ENCODE data around the gene DNAH3. TPM values are rescaled to one million over a fixed set of nuclear protein-coding genes. Genes with fewer than 3 reads are reported as not detected.
A peak's percentile ranks its signal among the peaks of the same experiment; 100 is the strongest.

DNAH3 gene
- total and polyA plus RNA-seq, 2 experiments from 2014 or later, result not detected

DNA sequence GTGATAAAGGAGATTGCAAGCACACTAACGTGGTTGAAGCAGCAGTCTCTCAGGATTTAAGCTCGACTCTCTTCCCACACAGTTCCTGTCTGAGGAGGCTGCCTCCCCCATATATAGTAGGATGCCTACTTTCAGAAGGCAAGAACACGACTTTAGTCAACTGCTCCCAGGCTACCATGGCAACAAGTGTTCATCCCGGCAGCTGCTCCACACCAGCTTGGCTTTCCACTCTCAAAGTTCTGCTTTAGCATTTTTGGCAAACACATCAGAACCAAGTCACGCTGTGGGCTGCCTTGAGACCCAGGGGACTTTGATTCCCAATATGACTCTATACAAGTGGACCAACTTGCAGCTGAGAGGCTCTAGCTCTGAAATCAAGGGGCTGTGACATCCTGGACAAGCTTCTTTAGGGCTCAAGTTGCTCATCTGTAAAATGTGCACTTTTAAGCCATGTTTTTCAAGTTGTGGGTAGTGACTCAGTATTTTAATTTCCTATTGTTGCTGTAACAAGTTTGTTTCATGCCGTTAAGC is 44.2 kb upstream of the DNAH3 start:
- no peak overlapping the region for H3K27ac ChIP-seq
- no peaks in the 10 kb centered on the region for H3K9me2 ChIP-seq (ENCODE audit: insufficient read depth)
- no peak for TF ChIP-seq EZH2 (IDR thresholded peaks at IDR 0.05; ENCODE audit: insufficient read depth, poor library complexity, severe bottlenecking)
- TF ChIP-seq EZH2phosphoT487 (IDR thresholded peaks at IDR 0.05; ENCODE audit: insufficient read depth, low read depth), result no peak
- no peaks in the 10 kb centered on the region for H3K36me3 ChIP-seq (ENCODE audit: low read depth)
- peaks cover 21% of the 10 kb centered on the region for H3K27me3 ChIP-seq (replicated peaks; ENCODE audit: insufficient read depth)
- H3K9ac ChIP-seq, result no peak overlapping the region
- WGBS, 2 experiments (ENCODE audit: low coverage in 1 of 2, low lambda C conversion rate in 2 of 2, missing lambda C conversion rate in 2 of 2), result 11 to 14% methylated on average over 6 of the region's 6 CpGs
- peaks cover 17% of the 10 kb centered on the region for H3F3A ChIP-seq (ENCODE audit: insufficient read depth)
- peaks cover 9% of the 10 kb centered on the region; the same call in 1 of the 2 replicates for H3K4me1 ChIP-seq (ENCODE audit: insufficient read depth)
- peak; percentile 53 for DNase-seq
- in situ Hi-C loops (cut with MboI), result loop anchor here (25.0 kb wide), 1 partner anchor 1117 kb away; no protein-coding TSS in a partner anchor
- H3K79me2 ChIP-seq (ENCODE audit: insufficient read depth), result no peaks in the 10 kb centered on the region
- no peak overlapping the region for H3K4me3 ChIP-seq
- H4K20me1 ChIP-seq (ENCODE audit: insufficient read depth), result no peaks in the 10 kb centered on the region
- no peak overlapping the region for H2AFZ ChIP-seq
- no peak overlapping the region for H3K4me2 ChIP-seq (ENCODE audit: unreplicated experiment)
- H3K9me3 ChIP-seq (ENCODE audit: low read depth), result no peaks in the 10 kb centered on the region

DNA sequence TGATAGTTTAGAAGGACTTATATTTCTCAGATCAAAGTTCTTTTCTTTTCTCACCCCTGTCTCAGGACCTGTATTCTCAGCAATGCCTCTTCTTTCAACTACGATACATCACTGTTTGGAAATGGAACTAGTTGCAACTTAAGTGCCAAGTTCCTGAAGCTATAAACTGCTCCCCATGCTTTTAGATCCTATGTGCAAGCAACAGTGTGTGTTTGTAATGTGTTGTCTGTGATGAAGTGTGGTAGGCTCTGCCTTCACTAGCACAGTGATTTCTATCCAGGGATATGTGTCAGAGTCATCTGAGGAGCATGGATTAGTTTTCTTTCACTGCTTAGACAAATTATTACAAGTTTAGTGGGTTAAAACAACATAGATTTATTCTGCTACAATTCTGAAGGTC is 42.3 kb upstream of the DNAH3 start:
- no peaks in the 10 kb centered on the region for H4K20me1 ChIP-seq (ENCODE audit: insufficient read depth)
- no peak overlapping the region for H3K4me2 ChIP-seq (ENCODE audit: unreplicated experiment)
- H3K27me3 ChIP-seq (replicated peaks; ENCODE audit: insufficient read depth), result peaks cover 13% of the 10 kb centered on the region; the same call in 1 of the 2 replicates
- H2AFZ ChIP-seq, result no peak overlapping the region
- no peak overlapping the region for H3K4me3 ChIP-seq
- in situ Hi-C loops (cut with MboI), result loop anchor here (25.0 kb wide), 1 partner anchor 1119 kb away; no protein-coding TSS in a partner anchor
- H3K9ac ChIP-seq, result no peak overlapping the region
- no peak for TF ChIP-seq EZH2 (IDR thresholded peaks at IDR 0.05; ENCODE audit: insufficient read depth, poor library complexity, severe bottlenecking)
- no peak for TF ChIP-seq EZH2phosphoT487 (IDR thresholded peaks at IDR 0.05; ENCODE audit: insufficient read depth, low read depth)
- no peaks in the 10 kb centered on the region for H3K36me3 ChIP-seq (ENCODE audit: low read depth)
- no peaks in the 10 kb centered on the region for H3K79me2 ChIP-seq (ENCODE audit: insufficient read depth)
- WGBS, 2 experiments (ENCODE audit: low coverage in 1 of 2, low lambda C conversion rate in 2 of 2, missing lambda C conversion rate in 2 of 2), result 70 to 92% methylated on average over 1 of the region's 1 CpG
- H3K9me3 ChIP-seq (ENCODE audit: low read depth), result no peaks in the 10 kb centered on the region
- no peaks in the 10 kb centered on the region for H3K9me2 ChIP-seq (ENCODE audit: insufficient read depth)
- peaks cover 17% of the 10 kb centered on the region for H3F3A ChIP-seq (ENCODE audit: insufficient read depth)
- H3K27ac ChIP-seq, result no peak overlapping the region
- DNase-seq, result no peak
- H3K4me1 ChIP-seq (ENCODE audit: insufficient read depth), result peaks cover 11% of the 10 kb centered on the region

DNA sequence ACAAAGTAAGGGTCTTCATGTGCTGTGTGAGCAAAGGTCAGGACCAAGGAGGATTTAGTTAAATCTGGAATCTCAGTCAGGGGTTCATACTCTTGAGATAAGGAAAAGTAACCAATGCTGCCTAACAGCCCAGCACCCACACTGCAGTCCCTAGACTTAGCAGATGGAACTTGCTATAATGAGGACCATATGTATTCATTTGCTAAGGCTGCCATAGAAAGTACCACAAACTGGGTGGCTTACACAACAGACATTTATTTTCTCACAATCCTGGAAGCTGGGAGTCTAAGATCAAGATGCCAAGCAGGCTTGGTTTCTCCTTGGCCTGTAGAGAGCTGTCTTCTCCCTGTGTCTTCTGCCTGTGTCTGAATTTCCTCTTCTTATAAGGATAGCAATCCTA is 40.0 kb upstream of the DNAH3 start:
- H3K9ac ChIP-seq, result no peak overlapping the region
- H3K36me3 ChIP-seq (ENCODE audit: low read depth), result no peaks in the 10 kb centered on the region
- H3K9me2 ChIP-seq (ENCODE audit: insufficient read depth), result no peaks in the 10 kb centered on the region
- in situ Hi-C loops (cut with MboI), result loop anchor here (25.0 kb wide), 1 partner anchor 1122 kb away; no protein-coding TSS in a partner anchor
- H3F3A ChIP-seq (ENCODE audit: insufficient read depth), result peaks cover 15% of the 10 kb centered on the region
- no peak for TF ChIP-seq EZH2 (IDR thresholded peaks at IDR 0.05; ENCODE audit: insufficient read depth, poor library complexity, severe bottlenecking)
- TF ChIP-seq EZH2phosphoT487 (IDR thresholded peaks at IDR 0.05; ENCODE audit: insufficient read depth, low read depth), result no peak
- no peaks in the 10 kb centered on the region for H3K9me3 ChIP-seq (ENCODE audit: low read depth)
- peak; percentile 45 for DNase-seq
- 0 out of 2 replicates have a peak, but pooled peaks cover 7% of the 10 kb centered on the region for H3K27me3 ChIP-seq (replicated peaks; ENCODE audit: insufficient read depth)
- no peak overlapping the region for H3K4me3 ChIP-seq
- no peak overlapping the region for H2AFZ ChIP-seq
- H3K79me2 ChIP-seq (ENCODE audit: insufficient read depth), result no peaks in the 10 kb centered on the region
- no peaks in the 10 kb centered on the region for H4K20me1 ChIP-seq (ENCODE audit: insufficient read depth)
- H3K4me1 ChIP-seq (ENCODE audit: insufficient read depth), result peaks cover 13% of the 10 kb centered on the region
- H3K4me2 ChIP-seq (ENCODE audit: unreplicated experiment), result no peak overlapping the region
- H3K27ac ChIP-seq, result no peak overlapping the region

DNA sequence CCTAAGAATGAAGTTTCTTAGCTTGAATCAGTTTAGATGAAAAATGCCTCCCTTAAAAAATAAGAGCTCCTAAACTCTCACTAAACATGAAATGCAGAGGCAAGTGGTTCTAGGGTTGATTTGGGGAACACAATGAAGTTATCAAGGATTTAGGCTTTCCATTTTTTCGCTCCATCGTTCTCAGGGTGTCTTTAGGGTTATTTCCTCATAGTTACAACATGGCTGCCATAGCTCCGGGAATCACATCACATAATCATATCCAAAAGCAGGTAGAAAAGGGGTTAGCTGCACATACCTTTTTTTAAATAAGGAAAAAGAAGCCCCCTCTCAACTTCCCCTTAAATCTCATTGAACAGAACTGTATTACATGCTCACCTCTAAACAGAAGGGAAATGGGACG is 39.4 kb upstream of the DNAH3 start:
- H3K4me3 ChIP-seq, result no peak overlapping the region
- no peak overlapping the region for H3K4me2 ChIP-seq (ENCODE audit: unreplicated experiment)
- no peaks in the 10 kb centered on the region for H3K36me3 ChIP-seq (ENCODE audit: low read depth)
- H2AFZ ChIP-seq, result no peak overlapping the region
- in situ Hi-C loops (cut with MboI), result loop anchor here (25.0 kb wide), 1 partner anchor 1122 kb away; no protein-coding TSS in a partner anchor
- no peaks in the 10 kb centered on the region for H4K20me1 ChIP-seq (ENCODE audit: insufficient read depth)
- H3K79me2 ChIP-seq (ENCODE audit: insufficient read depth), result no peaks in the 10 kb centered on the region
- DNase-seq, result no peak
- TF ChIP-seq EZH2phosphoT487 (IDR thresholded peaks at IDR 0.05; ENCODE audit: insufficient read depth, low read depth), result no peak
- TF ChIP-seq EZH2 (IDR thresholded peaks at IDR 0.05; ENCODE audit: insufficient read depth, poor library complexity, severe bottlenecking), result no peak
- peaks cover 10% of the 10 kb centered on the region for H3K4me1 ChIP-seq (ENCODE audit: insufficient read depth)
- H3K27me3 ChIP-seq (replicated peaks; ENCODE audit: insufficient read depth), result 0 out of 2 replicates have a peak, but pooled peaks cover 7% of the 10 kb centered on the region
- no peaks in the 10 kb centered on the region for H3K9me2 ChIP-seq (ENCODE audit: insufficient read depth)
- H3F3A ChIP-seq (ENCODE audit: insufficient read depth), result peaks cover 9% of the 10 kb centered on the region
- no peak overlapping the region for H3K27ac ChIP-seq
- no peaks in the 10 kb centered on the region for H3K9me3 ChIP-seq (ENCODE audit: low read depth)
- 88 to 89% methylated on average over 4 of the region's 4 CpGs for WGBS, 2 experiments (ENCODE audit: low coverage in 1 of 2, low lambda C conversion rate in 2 of 2, missing lambda C conversion rate in 2 of 2)
- no peak overlapping the region for H3K9ac ChIP-seq

Measured in GM23248 (cell line).